HEK293 (cell line): ENCODE results near the gene SYT14.

Experiments
- CTCF ChIA-PET: fragments of 350-600 bp; formaldehyde crosslinking; extraction: SDS; loops from one replicate; lab custom pipeline; 2021; ENCODE audit warnings: antibody characterized with exemption; lab: Yijun Ruan, JAX
- POLR2A ChIA-PET: fragments of 300-600 bp; formaldehyde crosslinking; extraction: SDS; loops from one replicate; lab custom pipeline; 2020; ENCODE audit warnings: antibody characterized with exemption, inconsistent platforms; lab: Yijun Ruan, JAX
- H3K27ac ChIP-seq: fragments of 200-500 bp; sonication (Bioruptor generic); 2 replicates; pipeline ENCODE4 v1.5.1; 2014; ENCODE audit warnings: low read depth, low read length, control low read depth, inconsistent platforms; ENCODE audit errors: extremely low read depth
- H3K36me3 ChIP-seq, 2 experiments: fragments of 200-500 bp in 1 of 2; sonication (Bioruptor generic) in 1 of 2; 1 replicate in 1 of 2; 2 replicates in 1 of 2; pipeline ENCODE4 v1.5.1; 2014 to 2017; ENCODE audit warnings: inconsistent platforms in 2 of 2, low read length in 2 of 2; ENCODE audit not compliant: control insufficient read depth in 2 of 2, insufficient read depth in 1 of 2
- H3K4me1 ChIP-seq: fragments of 200-500 bp; sonication (Bioruptor generic); 2 replicates; pipeline ENCODE4 v1.5.1; 2014; ENCODE audit warnings: mild to moderate bottlenecking, low read length, inconsistent platforms; ENCODE audit not compliant: control insufficient read depth, insufficient read depth
- H3K4me3 ChIP-seq: 2 replicates; pipeline ENCODE4 v1.5.1; 2011; ENCODE audit warnings: low read depth, mild to moderate bottlenecking, control low read depth, low read length, moderate library complexity
- H3K9me3 ChIP-seq: fragments of 200-500 bp; sonication (Bioruptor generic); 2 replicates; pipeline ENCODE4 v1.5.1; 2014; ENCODE audit warnings: low read depth, low read length, inconsistent platforms; ENCODE audit not compliant: control insufficient read depth, insufficient read depth
- OVOL3 ChIP-seq: fragments of 450-650 bp; formaldehyde crosslinking; IDR thresholded peaks from 2 replicates; pipeline ENCODE4 v1.5.1; 2016; ENCODE audit warnings: missing biosample characterization, missing genetic modification characterization
- PRDM6 ChIP-seq: fragments of 450-650 bp; formaldehyde crosslinking; IDR thresholded peaks from 2 replicates; pipeline ENCODE4 v1.5.1; 2017; ENCODE audit warnings: missing biosample characterization, missing genetic modification characterization
- SALL2 ChIP-seq: fragments of 450-650 bp; formaldehyde crosslinking; IDR thresholded peaks from 2 replicates; pipeline ENCODE4 v1.5.0; 2017; ENCODE audit warnings: missing biosample characterization, mild to moderate bottlenecking, missing genetic modification characterization, borderline replicate concordance
- YY2 ChIP-seq: fragments of 450-650 bp; formaldehyde crosslinking; IDR thresholded peaks from 2 replicates; pipeline ENCODE4 v1.5.1; 2016; ENCODE audit warnings: missing biosample characterization, missing genetic modification characterization
- ZBTB20 ChIP-seq: fragments of 450-650 bp; formaldehyde crosslinking; IDR thresholded peaks from 2 replicates; pipeline ENCODE4 v1.5.1; 2016; ENCODE audit warnings: missing biosample characterization, missing genetic modification characterization
- ZFP37 ChIP-seq: fragments of 450-650 bp; formaldehyde crosslinking; IDR thresholded peaks from 2 replicates; pipeline ENCODE4 v1.5.1; 2016; ENCODE audit warnings: missing biosample characterization, missing genetic modification characterization
- ZNF146 ChIP-seq: fragments of 450-650 bp; formaldehyde crosslinking; IDR thresholded peaks from 2 replicates; pipeline ENCODE4 v1.5.1; 2016; ENCODE audit warnings: missing biosample characterization, missing genetic modification characterization
- ZNF155 ChIP-seq: fragments of 450-650 bp; formaldehyde crosslinking; IDR thresholded peaks from 2 replicates; pipeline ENCODE4 v1.5.1; 2016; ENCODE audit warnings: missing biosample characterization, missing genetic modification characterization
- ZNF24 ChIP-seq: fragments of 450-650 bp; formaldehyde crosslinking; IDR thresholded peaks from 2 replicates; pipeline ENCODE4 v1.5.1; 2016; ENCODE audit warnings: missing biosample characterization, missing genetic modification characterization
- ZNF274 ChIP-seq, 2 experiments: fragments of 200-500 bp in 1 of 2; fragments of 450-650 bp in 1 of 2; sonication (Bioruptor generic) in 1 of 2; formaldehyde crosslinking in 1 of 2; IDR thresholded peaks; 2 replicates each; pipeline versions ENCODE4 v1.5.1 to v1.6.1; 2014 to 2016; ENCODE audit warnings: borderline replicate concordance in 1 of 2, inconsistent platforms in 1 of 2, low read length in 1 of 2, missing biosample characterization in 1 of 2, missing genetic modification characterization in 1 of 2
- ZNF416 ChIP-seq: fragments of 450-650 bp; formaldehyde crosslinking; IDR thresholded peaks from 2 replicates; pipeline ENCODE4 v1.5.1; 2016; ENCODE audit warnings: missing biosample characterization, missing genetic modification characterization
- ZNF513 ChIP-seq: fragments of 450-650 bp; IDR thresholded peaks from 2 replicates; pipeline ENCODE4 v1.5.1; 2018; ENCODE audit warnings: missing biosample characterization, missing genetic modification characterization
- ZNF555 ChIP-seq: fragments of 450-650 bp; formaldehyde crosslinking; conservative IDR thresholded peaks from 2 replicates; pipeline ENCODE4 v1.5.1; 2017; ENCODE audit warnings: missing biosample characterization, mild to moderate bottlenecking, missing genetic modification characterization, inconsistent platforms
- ZNF560 ChIP-seq: fragments of 450-650 bp; formaldehyde crosslinking; IDR thresholded peaks from 2 replicates; pipeline ENCODE4 v1.5.1; 2017; ENCODE audit warnings: missing biosample characterization, missing genetic modification characterization, borderline replicate concordance
- ZNF585B ChIP-seq: fragments of 450-650 bp; formaldehyde crosslinking; IDR thresholded peaks from 2 replicates; pipeline ENCODE4 v1.5.1; 2016; ENCODE audit warnings: missing biosample characterization, missing genetic modification characterization
- ZNF670 ChIP-seq: fragments of 450-650 bp; formaldehyde crosslinking; IDR thresholded peaks from 2 replicates; pipeline ENCODE4 v1.5.1; 2016; ENCODE audit warnings: missing biosample characterization, missing genetic modification characterization, low read depth
- ZNF76 ChIP-seq: fragments of 450-650 bp; formaldehyde crosslinking; IDR thresholded peaks from 2 replicates; pipeline ENCODE4; 2016; ENCODE audit warnings: low read depth, missing biosample characterization, missing genetic modification characterization, borderline replicate concordance
- ZSCAN16 ChIP-seq: fragments of 450-650 bp; formaldehyde crosslinking; IDR thresholded peaks from 2 replicates; pipeline ENCODE4 v1.5.1; 2016; ENCODE audit warnings: missing biosample characterization, missing genetic modification characterization
- TF ChIP-seq, protein P1 (sequence below): fragments of 450-650 bp; formaldehyde crosslinking; conservative IDR thresholded peaks from 2 replicates; pipeline ENCODE4 v1.5.1; 2016; ENCODE audit warnings: low read depth, missing biosample characterization, missing genetic modification characterization
- TF ChIP-seq, protein P2 (sequence below): fragments of 450-650 bp; formaldehyde crosslinking; IDR thresholded peaks from 2 replicates; pipeline ENCODE4 v1.5.1; 2016; ENCODE audit warnings: missing biosample characterization, missing genetic modification characterization
- TF ChIP-seq, protein P3 (sequence below): fragments of 450-650 bp; formaldehyde crosslinking; IDR thresholded peaks from 2 replicates; pipeline ENCODE4 v1.5.1; 2016; ENCODE audit warnings: missing biosample characterization, missing genetic modification characterization, low read depth

The SYT14 gene

GRCh38 chr1:210072896-210073504, 135.0 kb downstream of the SYT14 start:
- no peaks in the 10 kb centered on the region for H3K4me1 ChIP-seq
- no peak for TF ChIP-seq ZNF146
- TF ChIP-seq PRDM6, result 0 out of 2 replicates have a peak, but pooled peaks have one; percentile 9
- no peak for TF ChIP-seq ZNF76
- TF ChIP-seq ZBTB20 (tag by site-specific recombination), result no peak
- TF ChIP-seq, all 188 proteins: peak for 1
- Histone ChIP-seq H3K4me3 (no peak overlapping the region), H3K9me3 (no peaks in the 10 kb centered on the region), H3K27ac (no peak overlapping the region), H3K36me3 (no peaks in the 10 kb centered on the region)
- POLR2A ChIA-PET, result no interaction called here
- CTCF ChIA-PET, result interaction anchor here (0.7 to 1.1 kb wide), 2 partner anchors 14 to 19 kb away, joined by 3 to 4 read pairs; no protein-coding TSS in a partner anchor

DNA sequence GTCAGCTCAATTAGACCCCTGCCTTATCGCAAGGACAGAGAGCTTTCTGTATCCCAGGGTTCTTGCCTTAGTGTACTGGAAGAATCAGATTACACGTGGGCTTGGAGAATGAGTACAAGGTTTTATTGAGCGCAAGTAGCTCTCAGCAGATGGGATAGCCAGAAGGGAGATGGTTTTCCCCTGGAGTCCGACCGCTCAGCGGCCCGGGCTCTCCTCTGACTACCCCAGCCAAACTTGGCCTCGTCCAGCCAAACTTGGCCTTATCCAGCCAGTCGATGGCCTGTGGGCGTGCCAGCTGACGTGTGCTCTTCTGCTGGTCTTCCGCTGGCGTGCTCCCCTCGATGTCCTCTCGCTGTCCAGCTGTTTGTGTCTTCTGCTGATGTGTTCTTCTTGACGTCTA, 136.9 kb downstream of the SYT14 start:
- TF ChIP-seq ZNF416 (tag by site-specific recombination), result no peak
- TF ChIP-seq ZNF560 (tag by site-specific recombination), result no peak
- no peak for TF ChIP-seq ZNF24 (tag by site-specific recombination)
- TF ChIP-seq ZNF670 (tag by site-specific recombination), result no peak
- TF ChIP-seq ZFP37, result no peak
- no peak for TF ChIP-seq ZNF555 (tag by site-specific recombination)
- TF ChIP-seq, protein P1, sequence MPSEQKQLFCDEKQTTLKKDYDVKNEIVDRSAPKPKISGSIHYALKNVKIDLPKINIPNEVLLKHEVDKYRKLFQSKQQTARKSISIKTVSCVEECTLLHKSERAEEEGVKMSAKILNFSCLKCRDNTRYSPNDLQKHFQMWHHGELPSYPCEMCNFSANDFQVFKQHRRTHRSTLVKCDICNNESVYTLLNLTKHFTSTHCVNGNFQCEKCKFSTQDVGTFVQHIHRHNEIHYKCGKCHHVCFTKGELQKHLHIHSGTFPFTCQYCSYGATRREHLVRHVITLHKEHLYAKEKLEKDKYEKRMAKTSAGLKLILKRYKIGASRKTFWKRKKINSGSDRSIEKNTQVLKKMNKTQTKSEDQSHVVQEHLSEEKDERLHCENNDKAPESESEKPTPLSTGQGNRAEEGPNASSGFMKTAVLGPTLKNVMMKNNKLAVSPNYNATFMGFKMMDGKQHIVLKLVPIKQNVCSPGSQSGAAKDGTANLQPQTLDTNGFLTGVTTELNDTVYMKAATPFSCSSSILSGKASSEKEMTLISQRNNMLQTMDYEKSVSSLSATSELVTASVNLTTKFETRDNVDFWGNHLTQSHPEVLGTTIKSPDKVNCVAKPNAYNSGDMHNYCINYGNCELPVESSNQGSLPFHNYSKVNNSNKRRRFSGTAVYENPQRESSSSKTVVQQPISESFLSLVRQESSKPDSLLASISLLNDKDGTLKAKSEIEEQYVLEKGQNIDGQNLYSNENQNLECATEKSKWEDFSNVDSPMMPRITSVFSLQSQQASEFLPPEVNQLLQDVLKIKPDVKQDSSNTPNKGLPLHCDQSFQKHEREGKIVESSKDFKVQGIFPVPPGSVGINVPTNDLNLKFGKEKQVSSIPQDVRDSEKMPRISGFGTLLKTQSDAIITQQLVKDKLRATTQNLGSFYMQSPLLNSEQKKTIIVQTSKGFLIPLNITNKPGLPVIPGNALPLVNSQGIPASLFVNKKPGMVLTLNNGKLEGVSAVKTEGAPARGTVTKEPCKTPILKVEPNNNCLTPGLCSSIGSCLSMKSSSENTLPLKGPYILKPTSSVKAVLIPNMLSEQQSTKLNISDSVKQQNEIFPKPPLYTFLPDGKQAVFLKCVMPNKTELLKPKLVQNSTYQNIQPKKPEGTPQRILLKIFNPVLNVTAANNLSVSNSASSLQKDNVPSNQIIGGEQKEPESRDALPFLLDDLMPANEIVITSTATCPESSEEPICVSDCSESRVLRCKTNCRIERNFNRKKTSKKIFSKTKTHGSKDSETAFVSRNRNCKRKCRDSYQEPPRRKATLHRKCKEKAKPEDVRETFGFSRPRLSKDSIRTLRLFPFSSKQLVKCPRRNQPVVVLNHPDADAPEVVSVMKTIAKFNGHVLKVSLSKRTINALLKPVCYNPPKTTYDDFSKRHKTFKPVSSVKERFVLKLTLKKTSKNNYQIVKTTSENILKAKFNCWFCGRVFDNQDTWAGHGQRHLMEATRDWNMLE (tag by site-specific recombination), result no peak
- no peak for TF ChIP-seq ZSCAN16
- TF ChIP-seq ZNF585B (tag by site-specific recombination), result no peak
- no peak for TF ChIP-seq OVOL3 (tag by site-specific recombination)
- no peak for TF ChIP-seq ZNF274 (IDR thresholded peaks at IDR 0.05; ENCODE audit: low read length)
- no peak for TF ChIP-seq ZNF274 (tag by site-specific recombination; IDR thresholded peaks at IDR 0.05; ENCODE audit: borderline replicate concordance)
- TF ChIP-seq SALL2 (tag by site-specific recombination), result no peak
- TF ChIP-seq ZNF155 (tag by site-specific recombination), result no peak
- TF ChIP-seq, protein P2, sequence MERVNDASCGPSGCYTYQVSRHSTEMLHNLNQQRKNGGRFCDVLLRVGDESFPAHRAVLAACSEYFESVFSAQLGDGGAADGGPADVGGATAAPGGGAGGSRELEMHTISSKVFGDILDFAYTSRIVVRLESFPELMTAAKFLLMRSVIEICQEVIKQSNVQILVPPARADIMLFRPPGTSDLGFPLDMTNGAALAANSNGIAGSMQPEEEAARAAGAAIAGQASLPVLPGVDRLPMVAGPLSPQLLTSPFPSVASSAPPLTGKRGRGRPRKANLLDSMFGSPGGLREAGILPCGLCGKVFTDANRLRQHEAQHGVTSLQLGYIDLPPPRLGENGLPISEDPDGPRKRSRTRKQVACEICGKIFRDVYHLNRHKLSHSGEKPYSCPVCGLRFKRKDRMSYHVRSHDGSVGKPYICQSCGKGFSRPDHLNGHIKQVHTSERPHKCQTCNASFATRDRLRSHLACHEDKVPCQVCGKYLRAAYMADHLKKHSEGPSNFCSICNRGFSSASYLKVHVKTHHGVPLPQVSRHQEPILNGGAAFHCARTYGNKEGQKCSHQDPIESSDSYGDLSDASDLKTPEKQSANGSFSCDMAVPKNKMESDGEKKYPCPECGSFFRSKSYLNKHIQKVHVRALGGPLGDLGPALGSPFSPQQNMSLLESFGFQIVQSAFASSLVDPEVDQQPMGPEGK (tag by site-specific recombination), result no peak
- no peak for TF ChIP-seq YY2 (tag by site-specific recombination)
- TF ChIP-seq ZNF513, result no peak
- TF ChIP-seq, protein P3, sequence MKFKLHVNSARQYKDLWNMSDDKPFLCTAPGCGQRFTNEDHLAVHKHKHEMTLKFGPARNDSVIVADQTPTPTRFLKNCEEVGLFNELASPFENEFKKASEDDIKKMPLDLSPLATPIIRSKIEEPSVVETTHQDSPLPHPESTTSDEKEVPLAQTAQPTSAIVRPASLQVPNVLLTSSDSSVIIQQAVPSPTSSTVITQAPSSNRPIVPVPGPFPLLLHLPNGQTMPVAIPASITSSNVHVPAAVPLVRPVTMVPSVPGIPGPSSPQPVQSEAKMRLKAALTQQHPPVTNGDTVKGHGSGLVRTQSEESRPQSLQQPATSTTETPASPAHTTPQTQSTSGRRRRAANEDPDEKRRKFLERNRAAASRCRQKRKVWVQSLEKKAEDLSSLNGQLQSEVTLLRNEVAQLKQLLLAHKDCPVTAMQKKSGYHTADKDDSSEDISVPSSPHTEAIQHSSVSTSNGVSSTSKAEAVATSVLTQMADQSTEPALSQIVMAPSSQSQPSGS (tag by site-specific recombination), result no peak
- ChIA-PET POLR2A (no interaction called here), CTCF (interaction anchor here (0.7 kb wide), 1 partner anchor 324 kb away, joined by 4 read pairs; no protein-coding TSS in a partner anchor)
- Histone ChIP-seq H3K9me3 (no peaks in the 10 kb centered on the region), H3K4me3 (no peak overlapping the region), H3K27ac (no peak overlapping the region), H3K4me1 (no peaks in the 10 kb centered on the region), H3K36me3 (no peaks in the 10 kb centered on the region)
